ENCODE results near the gene SUN5. TPM values are rescaled to one million over a fixed set of nuclear protein-coding genes. Genes with fewer than 3 reads are reported as not detected.

SUN5 gene
- total RNA-seq, 1 experiment from 2014 or later, result not detected

DNA sequence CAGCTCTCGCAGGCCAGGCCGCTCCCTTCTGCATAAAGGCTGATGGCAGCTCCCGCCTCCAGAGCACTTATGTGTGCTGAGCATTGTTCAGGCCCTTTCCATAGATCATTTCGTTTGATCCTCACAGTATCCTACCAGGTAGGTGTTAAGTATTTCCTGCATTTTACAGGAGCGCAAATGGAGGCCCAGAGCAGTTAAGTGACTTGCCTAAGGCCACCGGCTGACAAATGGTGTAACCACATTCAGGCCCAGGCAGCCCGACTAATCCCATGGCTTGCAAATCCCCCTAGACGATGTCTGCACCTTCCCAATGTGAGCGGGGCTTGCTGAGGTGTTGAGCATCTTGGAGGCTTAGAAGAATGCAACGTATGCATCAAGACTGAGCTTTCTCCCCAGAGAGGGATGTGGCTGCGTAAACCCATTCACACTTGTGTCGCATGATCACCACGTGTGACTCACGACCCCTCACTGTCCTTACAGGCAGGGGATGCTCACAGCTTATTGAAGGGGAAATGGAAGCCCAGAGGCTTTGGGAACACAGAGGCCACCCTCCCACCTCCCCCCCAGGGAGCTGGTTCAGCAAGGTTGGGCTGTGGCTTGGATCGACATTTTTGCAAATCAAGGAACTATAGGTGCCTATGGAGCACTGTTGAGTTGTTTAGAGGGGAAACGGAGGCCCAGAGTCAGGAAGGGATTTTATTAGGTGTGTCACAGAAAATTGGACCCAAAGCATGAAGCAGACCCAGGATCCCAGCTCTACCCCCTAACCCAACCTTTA lies 10.3 kb upstream of the SUN5 start:
- no peak for DNase-seq (ENCODE audit: low read depth)

DNA sequence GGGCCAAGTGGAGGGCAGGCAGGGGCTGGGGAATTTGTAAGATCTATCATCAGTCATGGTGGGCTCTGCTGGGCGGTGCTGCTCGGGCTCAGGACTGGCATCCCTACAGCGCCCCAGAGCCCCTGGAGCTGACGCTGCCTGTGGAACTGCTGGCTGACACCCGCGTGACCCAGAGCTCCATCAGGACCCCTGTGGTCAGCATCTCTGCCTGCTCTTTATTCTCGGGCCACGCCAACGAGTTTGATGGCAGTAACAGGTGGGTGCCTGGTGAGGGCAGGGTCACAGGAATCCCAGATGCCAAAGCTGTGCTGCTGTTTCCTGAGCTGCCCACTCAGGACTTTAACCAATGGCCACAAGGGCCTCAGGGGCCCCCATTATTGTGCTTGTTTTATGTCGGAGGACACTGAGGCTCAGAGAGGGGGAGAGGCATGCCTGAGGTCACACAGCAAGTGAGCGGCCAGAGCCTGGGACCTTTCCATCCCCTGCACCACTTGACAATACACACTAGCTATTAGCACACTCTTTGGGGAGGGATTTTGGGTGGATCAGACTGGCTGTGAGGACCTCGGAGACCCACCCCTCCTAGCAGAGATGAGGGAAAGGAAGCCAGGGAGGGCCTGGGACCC lies 9.6 kb upstream of the SUN5 start:
- DNase-seq (ENCODE audit: low read depth), result no peak

DNA sequence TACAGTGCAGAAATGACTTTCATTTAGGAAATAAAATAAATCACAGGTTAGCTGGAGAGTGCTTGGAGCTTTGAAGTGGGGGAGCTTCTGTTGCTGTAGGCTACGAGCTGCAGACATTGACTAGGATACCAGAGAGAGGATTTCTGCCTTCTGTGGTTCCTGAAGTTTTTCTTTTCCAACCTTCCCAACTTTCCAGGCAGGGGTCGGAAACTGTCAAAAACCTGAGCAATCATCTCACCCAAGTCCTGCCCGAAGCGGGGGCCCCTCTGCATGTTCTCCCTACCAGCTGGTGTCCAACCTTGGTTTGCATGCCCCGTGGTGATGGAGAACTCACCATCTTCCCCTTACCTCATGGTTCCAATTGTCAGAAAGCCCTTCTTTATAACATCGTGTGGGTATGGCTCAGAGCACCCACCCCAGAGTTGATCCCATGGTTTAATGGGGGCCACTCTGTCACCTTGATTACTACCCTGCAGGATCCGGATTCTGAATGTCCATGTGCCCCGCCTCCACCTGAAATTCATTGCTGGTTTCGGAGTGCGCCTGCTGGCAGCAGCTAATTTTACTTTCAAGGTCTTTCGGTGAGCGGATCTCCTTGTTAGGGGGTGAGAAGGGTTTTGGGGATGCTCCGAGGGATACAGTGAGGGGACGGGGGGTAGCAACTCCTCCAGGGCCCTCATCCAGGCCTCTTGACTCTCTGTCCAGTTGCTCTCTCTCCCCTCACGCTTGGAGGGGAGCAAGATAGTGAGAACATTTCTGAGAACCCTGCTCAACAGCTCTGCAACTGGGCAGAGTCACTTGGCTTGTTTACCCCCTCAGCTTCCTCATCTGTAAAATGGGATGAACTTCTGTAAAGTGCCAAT lies 8.3 kb upstream of the SUN5 start:
- no peak for DNase-seq (ENCODE audit: low read depth)

DNA sequence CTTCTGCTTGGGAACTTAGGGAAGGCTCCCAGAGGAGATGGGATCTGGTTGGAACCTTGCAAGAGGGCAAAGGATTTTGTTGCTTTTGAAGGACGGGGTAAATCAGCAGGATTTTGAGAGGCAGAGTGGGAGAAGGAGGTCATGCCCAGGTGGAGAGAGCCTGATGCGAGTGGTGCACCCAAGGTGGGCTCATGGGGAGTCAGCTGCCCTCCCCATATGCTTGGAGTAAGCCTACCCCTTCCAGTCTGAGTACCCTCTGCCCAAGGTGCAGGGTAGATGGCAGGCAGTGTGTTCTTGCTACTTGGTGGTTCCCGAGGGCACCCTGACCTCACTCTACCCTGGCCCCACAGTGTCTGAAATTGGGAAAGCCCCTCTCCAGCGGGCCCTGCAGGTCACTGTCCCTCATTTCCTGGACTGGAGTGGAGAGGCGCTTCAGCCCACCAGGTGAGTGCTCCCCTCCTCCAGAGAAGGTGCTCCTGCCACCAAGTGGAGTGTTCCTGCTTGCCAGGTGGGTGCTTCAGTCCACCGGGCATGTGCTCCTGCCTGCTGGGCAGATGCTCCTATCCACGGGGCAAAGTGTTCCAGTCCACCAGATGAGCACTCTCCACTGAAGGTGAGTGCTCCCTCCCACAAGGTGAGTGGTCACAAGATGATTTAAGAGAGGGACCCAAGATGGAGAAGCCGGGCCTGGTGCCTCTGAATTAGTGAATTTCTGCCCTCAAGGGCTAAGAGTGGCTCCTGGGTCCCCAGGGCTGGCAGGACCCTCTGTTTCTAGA lies 6.6 kb upstream of the SUN5 start:
- no peak for DNase-seq (ENCODE audit: low read depth)

DNA sequence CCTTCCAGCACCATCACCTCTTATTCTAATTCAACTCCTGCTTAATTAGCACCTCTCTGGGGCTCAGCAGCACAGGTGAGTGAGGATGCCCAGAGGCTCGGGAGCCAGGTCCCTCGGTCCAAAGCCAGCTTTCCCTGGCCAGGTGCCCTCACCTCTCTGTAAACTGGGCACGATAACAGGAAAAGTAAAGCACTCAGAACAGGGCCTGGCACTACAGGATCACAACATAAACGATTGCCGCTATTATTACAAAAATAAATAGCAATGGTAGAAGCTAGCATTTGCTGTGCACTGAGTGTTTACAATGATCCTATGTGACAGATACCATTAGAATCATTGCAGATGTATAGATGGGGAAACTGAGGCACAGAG lies 5.9 kb upstream of the SUN5 start:
- DNase-seq (ENCODE audit: low read depth), result no peak

DNA sequence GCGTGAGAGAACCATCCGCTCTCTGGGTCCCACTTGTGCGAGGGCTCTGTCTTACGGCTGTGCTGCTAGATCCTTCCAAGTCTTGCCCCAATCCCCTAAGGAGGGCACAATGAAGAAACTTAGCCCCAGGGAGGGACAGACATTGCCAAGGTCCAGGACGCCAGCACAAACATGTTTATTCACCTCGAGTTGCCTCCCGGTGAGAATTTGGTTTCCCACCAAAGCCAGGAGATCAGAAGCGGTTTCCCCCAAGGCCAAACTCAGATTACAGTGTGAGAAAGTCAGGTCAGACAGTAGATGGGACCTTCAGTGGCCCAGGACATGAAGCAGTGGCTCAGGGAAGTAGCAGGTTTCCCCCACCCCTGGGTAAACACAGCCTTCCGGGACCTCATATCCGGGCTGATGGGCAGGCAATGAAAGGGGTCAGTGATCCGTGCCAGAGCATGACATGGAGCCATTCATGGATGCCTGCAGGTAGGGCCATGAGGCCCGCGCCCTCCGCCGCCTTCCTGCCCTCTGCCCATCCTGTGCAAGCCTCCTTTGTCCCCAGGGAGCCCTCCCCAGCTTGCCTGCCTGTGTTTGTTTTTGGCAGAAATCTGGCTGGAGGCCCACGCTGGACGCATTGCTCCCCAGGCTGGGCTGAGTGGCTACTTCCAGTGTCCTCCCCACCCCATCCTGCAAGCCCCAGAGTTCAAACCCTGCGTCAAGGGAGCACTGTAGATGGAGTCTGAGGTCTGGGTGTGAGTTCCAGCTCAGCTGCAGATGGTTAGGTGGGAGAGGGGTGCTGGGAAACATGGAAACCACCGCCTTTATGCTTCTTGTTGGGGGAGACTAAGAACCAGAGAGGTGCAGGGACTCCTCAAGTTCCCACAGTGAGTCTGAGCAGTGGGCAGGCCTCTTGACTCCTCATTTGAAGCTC lies 5.2 kb upstream of the SUN5 start:
- DNase-seq (ENCODE audit: low read depth), result no peak

DNA sequence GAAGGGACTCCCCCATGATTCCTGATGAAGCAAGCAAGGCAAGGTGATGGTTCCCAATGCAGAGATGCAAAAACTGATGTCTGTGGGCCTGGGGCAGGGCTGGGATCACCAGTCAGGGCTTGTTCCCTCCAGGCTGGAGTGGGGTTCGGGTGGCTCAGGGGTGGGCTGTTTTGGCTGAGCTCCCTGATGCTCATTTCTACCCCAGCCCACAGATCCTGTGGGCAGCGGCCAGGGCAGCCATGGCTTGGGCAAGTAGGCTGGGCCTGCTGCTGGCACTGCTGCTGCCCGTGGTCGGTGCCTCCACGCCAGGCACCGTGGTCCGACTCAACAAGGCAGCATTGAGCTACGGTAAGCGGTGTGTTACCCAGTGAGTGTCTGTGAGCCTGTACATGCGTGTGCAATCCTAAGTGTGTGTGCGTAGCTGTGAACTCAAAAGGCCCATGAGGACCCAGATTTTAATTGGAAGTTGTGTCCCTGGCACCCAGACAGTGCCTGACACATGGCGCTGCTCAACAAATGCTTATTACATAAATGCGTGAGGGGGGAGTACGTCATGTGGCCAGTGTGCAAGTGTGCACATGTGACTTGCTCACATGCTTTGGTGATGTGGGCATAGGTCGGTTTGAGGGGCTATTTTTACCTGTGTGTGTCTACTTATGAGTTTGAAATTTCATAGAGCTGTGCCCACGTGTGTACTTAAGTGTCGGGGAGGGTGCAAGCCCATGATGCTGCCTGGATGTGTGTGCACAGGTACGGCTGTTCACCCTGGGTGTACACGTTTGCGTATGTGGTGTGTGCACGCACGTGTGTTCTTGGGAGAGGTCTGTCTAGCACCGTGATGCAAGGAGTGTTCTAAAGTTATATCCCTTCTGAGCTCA lies 4.3 kb upstream of the SUN5 start:
- no peak for DNase-seq (ENCODE audit: low read depth)

DNA sequence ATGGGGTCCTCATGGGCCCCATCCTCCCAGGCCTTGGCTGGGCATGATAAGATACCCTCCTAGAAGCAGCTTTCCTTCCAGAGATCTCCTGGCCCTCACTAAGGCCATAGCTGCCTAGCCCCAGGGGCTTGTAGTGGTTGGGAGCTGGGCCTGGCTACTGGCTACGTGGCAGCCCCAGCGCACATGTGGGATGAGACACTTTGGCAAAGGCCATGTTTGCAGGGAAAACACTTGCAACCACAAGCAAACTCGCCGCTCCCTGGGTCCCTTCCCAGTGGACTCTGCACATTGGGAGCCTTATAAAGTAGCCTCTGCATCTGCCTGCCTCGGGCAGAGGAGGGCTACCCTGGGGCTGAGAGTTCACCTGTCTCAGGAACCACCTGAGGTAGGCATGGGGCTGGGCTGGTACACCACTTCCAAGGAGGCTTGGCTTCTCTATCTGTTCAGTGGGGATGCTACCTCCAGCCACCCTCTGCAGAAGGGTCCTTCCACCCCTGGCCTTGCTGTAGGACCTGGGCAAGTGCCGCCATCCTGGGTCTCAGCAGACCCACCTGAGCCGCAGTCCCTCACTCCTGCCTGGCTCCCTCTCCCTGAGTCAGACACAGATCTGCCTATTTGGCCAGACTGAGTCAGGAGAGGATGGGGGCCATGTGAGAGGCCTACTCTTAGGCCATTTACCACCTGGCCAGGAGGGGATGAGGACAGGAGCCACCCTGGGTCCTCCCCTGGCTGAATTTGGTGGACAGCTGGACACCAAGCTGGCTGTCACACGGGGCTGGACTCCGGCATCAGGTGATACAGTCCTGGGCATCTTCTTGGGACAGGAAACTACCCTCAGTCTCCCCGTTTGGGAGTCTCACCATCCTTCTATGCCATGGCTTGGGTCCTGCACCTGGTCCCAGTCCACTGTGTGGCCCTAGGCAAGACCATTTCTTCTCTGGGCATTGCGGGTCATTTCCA lies 3.4 kb upstream of the SUN5 start, which contains the start of gene BPIFB2:
Gene BPIFB2 (plus strand): TSS at position 329 of the 960 bp plus-strand sequence. CDS start 871 bp downstream, outside the sequence.
- DNase-seq (ENCODE audit: low read depth), result no peak

DNA sequence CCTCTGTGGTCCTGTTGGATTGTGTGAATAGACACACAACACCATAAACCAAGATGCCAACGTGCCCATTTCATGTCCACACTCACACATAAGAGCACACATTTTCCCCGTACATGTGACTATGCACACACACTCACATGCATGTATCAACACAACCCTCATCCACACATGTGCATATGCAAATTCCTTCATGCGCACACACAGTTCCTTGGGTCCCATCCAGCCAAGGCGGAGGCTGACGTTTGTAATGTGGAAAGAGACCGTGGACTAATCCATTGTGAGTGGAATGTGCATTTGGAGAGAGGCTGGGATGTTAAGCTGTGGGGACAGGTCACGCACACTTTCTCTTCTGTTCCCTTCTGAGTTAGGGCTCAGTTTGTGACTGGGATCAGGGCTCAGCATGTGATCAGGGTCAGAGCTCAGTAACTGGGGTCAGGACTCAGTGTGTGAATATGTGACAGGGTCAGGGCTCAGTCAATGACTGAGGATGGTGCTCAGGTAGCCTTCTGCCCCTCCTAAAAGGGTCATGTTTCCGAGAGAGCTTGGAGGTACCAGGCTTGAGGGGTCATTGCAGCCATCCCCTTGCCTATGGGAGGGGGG lies 2.6 kb upstream of the SUN5 start:
- DNase-seq (ENCODE audit: low read depth), result no peak

DNA sequence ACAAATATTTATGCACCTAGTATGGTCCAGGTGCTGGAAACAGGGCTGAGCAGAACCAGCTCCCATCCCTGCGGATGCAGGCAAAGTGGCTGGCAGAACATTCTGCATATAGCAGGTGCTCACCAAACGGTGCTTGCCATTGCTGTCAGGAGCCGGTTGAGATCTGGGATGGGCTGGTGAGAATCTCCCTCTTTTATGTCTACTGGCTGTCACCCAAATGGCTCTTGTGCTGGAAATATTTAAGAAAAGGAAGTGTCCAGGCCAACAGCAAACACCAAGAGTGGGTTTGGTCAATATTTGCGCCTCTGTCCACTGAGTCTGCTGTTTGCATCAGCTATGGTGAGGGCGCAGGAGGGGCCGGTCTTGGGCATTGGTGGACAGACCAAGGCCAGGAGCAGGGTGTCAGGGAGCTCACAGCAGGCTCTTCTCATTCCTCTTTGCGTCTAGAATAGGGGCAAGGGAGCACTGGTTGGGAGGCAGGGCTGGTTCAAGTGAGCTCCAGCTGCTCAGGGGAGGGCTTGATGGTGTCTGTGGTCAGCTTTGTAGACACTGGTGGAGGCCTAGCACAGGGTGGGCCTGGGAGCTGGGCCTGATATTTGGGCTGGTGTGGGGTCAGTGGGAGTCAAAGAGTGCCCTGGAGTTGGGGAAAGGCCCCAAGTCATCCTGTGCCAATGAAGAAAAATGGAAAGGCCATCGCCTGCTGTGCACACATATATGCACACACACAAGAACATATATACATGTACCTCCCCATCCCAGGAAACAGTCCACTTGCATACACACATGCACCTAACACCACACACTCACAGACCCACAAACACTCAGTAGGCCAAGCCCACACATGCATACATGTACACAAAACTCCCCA lies 1.9 kb upstream of the SUN5 start:
- DNase-seq (ENCODE audit: low read depth), result no peak

DNA sequence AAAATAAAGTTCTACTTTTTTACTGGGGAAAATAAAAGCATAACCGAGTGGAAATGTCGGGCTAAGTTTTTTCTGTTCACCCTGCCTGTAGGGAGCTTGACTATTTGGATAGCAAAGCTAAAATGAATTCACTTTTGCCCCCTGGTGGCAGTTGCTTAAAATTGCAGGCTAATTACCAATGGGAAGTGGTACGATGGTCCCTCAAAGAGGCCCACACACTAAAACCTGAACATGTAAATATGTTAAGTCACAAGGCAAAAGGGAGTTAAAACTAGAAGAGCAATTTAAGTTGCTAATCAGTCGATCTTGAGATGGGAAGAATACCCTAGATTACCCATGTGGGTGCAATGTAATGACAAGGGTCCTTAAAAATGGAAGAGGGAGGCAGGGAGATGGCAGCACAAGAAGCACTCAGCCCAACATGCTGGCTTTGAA lies 916 bp upstream of the SUN5 start:
- DNase-seq (ENCODE audit: low read depth), result peak; percentile 29

DNA sequence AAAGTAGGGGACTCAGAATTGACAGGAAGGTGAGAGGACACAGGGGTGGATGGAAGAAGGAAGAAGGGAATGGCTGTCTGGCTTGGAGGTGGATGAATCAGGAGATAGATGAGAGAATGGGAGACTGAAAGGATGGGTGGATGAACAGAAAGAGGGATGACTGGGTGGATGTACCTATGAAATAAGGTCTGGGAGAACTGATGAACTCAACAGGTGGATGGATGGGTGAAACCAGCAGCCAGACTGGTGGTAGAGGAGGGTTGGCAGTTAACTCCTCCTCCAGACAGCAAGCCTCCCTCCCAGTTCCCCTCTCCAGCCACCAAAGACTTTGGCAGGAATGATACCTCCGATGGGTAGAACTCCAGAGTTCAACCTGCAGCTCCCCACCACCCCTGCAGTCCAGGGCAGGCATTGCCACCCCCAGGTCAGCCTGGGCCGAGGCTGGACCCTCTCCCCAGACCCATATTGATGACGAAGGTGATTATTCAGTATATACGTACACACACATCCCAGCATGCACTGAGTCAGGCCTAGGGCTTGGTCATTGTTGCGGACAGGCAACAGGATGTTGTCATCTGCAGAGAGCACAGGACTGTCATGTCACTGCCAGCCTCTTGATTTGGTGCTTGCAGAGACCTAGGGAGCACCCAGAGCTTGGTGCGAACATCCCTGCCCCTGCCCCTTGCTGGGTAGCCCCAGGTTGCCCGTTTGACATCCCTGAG lies 2.0 kb downstream of the SUN5 start:
- DNase-seq (ENCODE audit: low read depth), result no peak

DNA sequence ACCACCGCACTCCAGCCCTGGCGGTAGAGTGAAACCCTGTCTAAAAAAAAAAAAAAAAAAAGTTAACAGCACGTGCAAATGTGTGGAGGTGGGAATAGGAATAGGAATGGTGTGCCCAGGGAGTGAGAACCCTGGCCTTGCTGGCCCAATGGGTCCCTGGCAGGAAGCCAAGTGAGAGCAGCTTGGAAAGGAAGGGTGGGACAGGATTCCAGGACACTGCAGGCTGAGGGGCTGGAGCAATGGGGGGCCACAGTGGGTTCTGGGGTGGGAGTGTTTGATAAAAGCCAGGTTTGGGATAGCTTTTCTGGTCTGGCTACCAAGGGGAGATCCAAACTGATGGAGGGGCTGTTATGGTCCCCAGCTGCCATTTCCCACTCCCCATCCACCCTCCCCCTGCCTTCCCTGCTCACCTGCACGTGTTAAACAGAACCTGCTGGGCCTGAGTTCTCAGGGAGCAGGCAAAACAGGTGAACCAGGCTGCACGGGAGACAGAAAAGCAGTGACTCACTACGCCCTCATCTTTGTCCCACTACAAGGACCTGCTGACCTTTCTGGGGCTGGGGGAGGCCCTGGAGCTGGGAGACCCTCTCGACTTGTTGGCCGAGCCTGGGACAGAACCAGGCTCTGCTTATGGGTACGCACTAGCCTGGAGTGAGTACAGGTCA lies 3.3 kb downstream of the SUN5 start:
- no peak for DNase-seq (ENCODE audit: low read depth)

DNA sequence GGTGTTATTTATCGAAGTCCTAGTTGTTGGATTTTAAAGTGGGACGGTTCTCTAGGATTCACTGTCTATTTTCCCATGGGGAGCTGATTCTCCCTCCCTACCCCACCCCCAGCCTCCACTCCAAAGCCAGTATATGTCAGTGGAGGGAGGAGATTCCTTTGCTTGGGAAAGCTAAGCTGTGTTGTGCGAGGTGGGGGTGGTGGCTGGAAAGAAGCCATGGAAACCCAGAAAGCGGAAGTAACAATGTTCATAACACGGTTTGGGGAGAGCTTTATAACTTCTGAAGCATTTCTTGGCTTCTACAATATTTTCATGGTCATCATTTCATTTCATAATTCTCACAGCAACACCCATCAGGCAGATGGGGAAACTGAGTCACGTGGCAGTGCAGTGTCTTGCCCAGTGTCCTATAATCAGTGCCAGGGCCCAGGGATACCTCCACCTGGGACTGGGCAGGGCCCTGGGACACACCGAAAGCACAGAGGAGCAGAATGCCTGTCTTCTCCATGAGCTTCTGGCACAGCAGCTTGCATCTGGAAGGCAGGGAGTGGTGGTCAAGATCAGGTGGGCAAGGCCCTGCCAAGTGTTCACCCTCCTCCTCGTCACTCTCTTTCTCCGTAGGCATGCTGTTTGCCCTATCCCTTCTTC lies 4.5 kb downstream of the SUN5 start:
- DNase-seq (ENCODE audit: low read depth), result no peak

DNA sequence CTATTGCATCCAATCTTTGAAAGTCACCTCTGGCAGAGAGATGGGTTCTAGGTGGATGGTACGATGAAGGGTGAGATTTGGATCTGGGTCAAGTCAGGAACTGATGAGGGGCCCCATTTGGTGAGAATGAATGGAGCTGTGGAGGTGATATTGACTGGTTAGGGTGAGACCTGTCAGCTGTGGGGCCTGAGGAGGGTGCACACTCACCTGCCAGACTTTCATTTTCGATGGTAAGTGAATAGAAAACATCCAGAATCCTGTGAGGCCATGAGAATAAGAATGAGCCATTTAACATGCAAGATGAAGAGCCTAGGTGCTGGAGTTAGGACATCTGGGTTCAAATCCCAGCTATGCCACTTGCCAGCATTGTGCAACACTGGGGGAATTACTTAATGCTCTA lies 6.8 kb downstream of the SUN5 start:
- DNase-seq (ENCODE audit: low read depth), result no peak
